SU-DHL-6 (cell line): ENCODE data around the gene DRC7.

Experiments
- H2AFZ ChIP-seq: fragments of 200-600 bp; sonication (generic); 2 replicates; pipeline ENCODE4 v1.6.1; 2014; ENCODE audit warnings: low read depth, mild to moderate bottlenecking, moderate library complexity, mixed read lengths, antibody characterized with exemption, low read length; ENCODE audit not compliant: severe bottlenecking
- H3F3A ChIP-seq: fragments of 200-600 bp; shearing (Covaris generic); 2 replicates; pipeline ENCODE4 v1.6.0; 2016; ENCODE audit warnings: antibody characterized with exemption, mild to moderate bottlenecking; ENCODE audit not compliant: insufficient read depth
- H3K27ac ChIP-seq: fragments of 200-600 bp; sonication (generic); 2 replicates; pipeline ENCODE4 v1.5.1; 2016; ENCODE audit warnings: low read depth, mild to moderate bottlenecking, low read length, moderate library complexity, mixed read lengths
- H3K27me3 ChIP-seq: fragments of 200-600 bp; sonication (generic), shearing (Covaris generic); 2 replicates; pipeline ENCODE4 v1.6.0; 2014; ENCODE audit warnings: mild to moderate bottlenecking, low read length
- H3K36me3 ChIP-seq: fragments of 200-600 bp; sonication (generic); 2 replicates; pipeline ENCODE4 v1.6.1; 2014; ENCODE audit warnings: mild to moderate bottlenecking, low read length, mixed read lengths
- H3K4me2 ChIP-seq: fragments of 300-600, 200-600 bp; shearing (Covaris generic), sonication (generic); 2 replicates; pipeline ENCODE4 v1.6.0; 2014; ENCODE audit warnings: low read length, low read depth, mild to moderate bottlenecking; ENCODE audit not compliant: poor library complexity, severe bottlenecking
- H3K4me3 ChIP-seq: fragments of 200-600 bp; sonication (generic); 2 replicates; pipeline ENCODE4 v1.5.1; 2014; ENCODE audit warnings: antibody characterized with exemption, low read length, mild to moderate bottlenecking, mixed read lengths; ENCODE audit not compliant: insufficient read depth, poor library complexity, severe bottlenecking
- H3K79me2 ChIP-seq: fragments of 200-600 bp; sonication (generic); 2 replicates; pipeline ENCODE4 v1.6.1; 2014; ENCODE audit warnings: mild to moderate bottlenecking, low read length, moderate library complexity; ENCODE audit not compliant: insufficient read depth
- H3K9ac ChIP-seq: fragments of 200-600 bp; sonication (generic); 2 replicates; pipeline ENCODE4 v1.7.0; 2014; ENCODE audit warnings: mild to moderate bottlenecking, low read length
- H3K9me2 ChIP-seq: fragments of 200-600 bp; sonication (generic); replicated peaks from 2 replicates; pipeline ENCODE4 v1.6.1; 2014; ENCODE audit warnings: low read length; ENCODE audit not compliant: insufficient read depth
- H3K9me3 ChIP-seq: fragments of 200-600 bp; sonication (generic); 2 replicates; pipeline ENCODE4 v1.6.1; 2014; ENCODE audit warnings: low read length, mixed read lengths; ENCODE audit not compliant: insufficient read depth
- H4K20me1 ChIP-seq: fragments of 200-600 bp; sonication (generic); 2 replicates; pipeline ENCODE4 v1.6.1; 2014; ENCODE audit warnings: low read depth, mild to moderate bottlenecking, antibody characterized with exemption, low read length, moderate library complexity, mixed read lengths
- EZH2phosphoT487 ChIP-seq: fragments of 200-600 bp; sonication (generic), shearing (Covaris generic); conservative IDR thresholded peaks from 2 replicates; pipeline ENCODE4 v1.6.1; 2018; ENCODE audit warnings: mild to moderate bottlenecking, antibody characterized with exemption, low read length, moderate library complexity, mixed read lengths
- TF ChIP-seq, protein P1 (sequence below): fragments of 200-600 bp; sonication (generic); IDR thresholded peaks from one replicate; pipeline ENCODE4 v1.5.1; 2017; ENCODE audit warnings: antibody characterized with exemption, mild to moderate bottlenecking, low read length, moderate library complexity; ENCODE audit not compliant: insufficient read depth, poor library complexity, severe bottlenecking

Gene DRC7

DNA sequence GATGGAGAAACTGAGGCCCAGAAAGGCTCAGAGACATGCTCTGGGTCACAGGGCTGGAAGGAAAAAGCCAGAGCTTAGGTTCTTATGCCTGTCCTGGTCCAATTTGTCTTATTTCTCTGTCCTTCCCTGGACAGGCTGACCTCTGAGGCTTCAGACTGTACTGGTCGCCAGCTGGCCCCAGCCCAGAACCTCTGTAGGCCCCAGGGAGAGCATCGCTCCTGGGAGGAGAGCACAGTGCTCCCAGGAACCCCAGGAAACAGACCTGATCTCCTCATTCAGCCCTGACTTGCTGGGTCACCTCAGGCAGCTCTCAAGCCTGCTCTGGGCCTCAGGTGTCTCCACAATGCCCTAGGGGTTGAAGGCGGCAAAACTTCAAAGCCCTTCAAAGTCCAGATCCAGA lies 4.9 kb downstream of the DRC7 start:
- H3F3A ChIP-seq: no peaks in the 10 kb centered on the region
- no peaks in the 10 kb centered on the region for H3K79me2 ChIP-seq
- no peaks in the 10 kb centered on the region for H3K9me3 ChIP-seq
- no peak overlapping the region for H3K9ac ChIP-seq
- no peaks in the 10 kb centered on the region for H3K9me2 ChIP-seq
- no peak overlapping the region for H3K4me3 ChIP-seq
- H4K20me1 ChIP-seq: no peaks in the 10 kb centered on the region
- H2AFZ ChIP-seq: no peak overlapping the region
- H3K27me3 ChIP-seq: no peaks in the 10 kb centered on the region
- H3K27ac ChIP-seq: no peak overlapping the region
- no peaks in the 10 kb centered on the region for H3K36me3 ChIP-seq
- H3K4me2 ChIP-seq: no peak overlapping the region
- TF ChIP-seq, protein P1, sequence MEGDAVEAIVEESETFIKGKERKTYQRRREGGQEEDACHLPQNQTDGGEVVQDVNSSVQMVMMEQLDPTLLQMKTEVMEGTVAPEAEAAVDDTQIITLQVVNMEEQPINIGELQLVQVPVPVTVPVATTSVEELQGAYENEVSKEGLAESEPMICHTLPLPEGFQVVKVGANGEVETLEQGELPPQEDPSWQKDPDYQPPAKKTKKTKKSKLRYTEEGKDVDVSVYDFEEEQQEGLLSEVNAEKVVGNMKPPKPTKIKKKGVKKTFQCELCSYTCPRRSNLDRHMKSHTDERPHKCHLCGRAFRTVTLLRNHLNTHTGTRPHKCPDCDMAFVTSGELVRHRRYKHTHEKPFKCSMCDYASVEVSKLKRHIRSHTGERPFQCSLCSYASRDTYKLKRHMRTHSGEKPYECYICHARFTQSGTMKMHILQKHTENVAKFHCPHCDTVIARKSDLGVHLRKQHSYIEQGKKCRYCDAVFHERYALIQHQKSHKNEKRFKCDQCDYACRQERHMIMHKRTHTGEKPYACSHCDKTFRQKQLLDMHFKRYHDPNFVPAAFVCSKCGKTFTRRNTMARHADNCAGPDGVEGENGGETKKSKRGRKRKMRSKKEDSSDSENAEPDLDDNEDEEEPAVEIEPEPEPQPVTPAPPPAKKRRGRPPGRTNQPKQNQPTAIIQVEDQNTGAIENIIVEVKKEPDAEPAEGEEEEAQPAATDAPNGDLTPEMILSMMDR: no peak
- TF ChIP-seq EZH2phosphoT487: no peak

DNA sequence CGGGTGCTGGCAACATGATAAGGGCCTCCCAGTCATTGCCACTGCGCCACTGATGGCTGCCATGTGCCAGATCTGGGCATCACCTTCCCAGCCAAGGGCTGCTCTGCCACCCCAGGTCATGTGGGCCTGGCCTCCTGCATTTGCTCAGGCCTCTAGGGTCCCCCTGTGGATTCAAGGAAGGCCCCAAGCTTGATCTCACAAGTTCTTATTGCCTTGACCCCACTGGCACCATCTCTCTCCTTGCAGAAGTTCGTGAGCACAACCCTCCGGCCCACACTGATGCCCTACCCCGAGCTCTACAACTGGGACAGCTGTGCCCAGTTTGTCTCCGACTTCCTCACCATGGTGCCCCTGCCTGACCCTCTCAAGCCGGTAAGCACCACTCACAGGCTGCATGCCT lies 5.3 kb downstream of the DRC7 start:
- Histone ChIP-seq H3K27me3 (no peaks in the 10 kb centered on the region), H3K27ac (no peak overlapping the region), H4K20me1 (no peaks in the 10 kb centered on the region), H3K9ac (no peak overlapping the region), H3K9me3 (no peaks in the 10 kb centered on the region), H3K36me3 (no peaks in the 10 kb centered on the region), H2AFZ (no peak overlapping the region), H3K4me2 (no peak overlapping the region), H3K79me2 (no peaks in the 10 kb centered on the region), H3K4me3 (no peak overlapping the region), H3K9me2 (no peaks in the 10 kb centered on the region), H3F3A (no peaks in the 10 kb centered on the region)
- TF ChIP-seq, protein P1: no peak
- TF ChIP-seq EZH2phosphoT487: no peak

DNA sequence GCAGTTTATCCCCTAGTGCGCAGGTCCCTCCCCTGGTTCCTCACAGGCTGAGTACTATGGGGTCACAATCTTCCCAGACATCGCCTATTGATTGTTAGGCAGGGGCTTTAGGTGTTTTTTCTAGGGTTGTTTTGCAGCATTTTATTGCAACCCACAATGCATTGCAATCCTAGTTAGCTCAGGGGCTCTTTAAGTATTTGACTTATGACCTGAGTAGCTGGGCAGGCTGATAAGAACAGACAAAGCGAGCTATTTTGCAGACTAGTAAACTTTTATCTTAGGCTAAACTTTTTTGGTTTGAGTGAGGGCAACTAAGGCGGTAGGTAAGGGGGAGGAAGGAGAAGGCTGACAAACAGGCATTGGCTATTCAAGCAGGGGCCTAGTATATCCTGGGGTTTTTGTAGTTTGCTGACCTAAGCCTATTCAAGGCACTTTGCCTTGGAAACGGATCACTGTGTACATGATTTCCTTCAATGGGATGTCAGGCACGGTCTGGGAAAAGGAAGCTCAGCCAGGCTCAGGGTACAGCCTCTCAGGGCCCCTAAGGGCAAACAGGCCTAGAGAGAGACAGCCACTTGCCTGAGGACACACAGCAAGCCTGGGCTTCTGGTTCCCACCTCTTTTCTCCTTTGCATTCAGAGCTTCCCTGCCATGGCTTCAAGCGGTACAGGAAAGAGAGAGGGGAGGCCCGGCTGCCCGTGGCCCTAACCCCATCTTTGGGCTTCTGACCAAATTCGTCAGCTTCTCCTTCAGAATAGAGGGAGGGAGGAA lies 6.4 kb downstream of the DRC7 start:
- Histone ChIP-seq H3K9me2 (no peaks in the 10 kb centered on the region), H3F3A (no peaks in the 10 kb centered on the region), H3K9ac (no peak overlapping the region)

More for the DNA sequence above, 6.4 kb downstream of the DRC7 start:
- no peak overlapping the region for H3K4me3 ChIP-seq
- no peaks in the 10 kb centered on the region for H3K36me3 ChIP-seq
- no peaks in the 10 kb centered on the region for H3K27me3 ChIP-seq
- no peaks in the 10 kb centered on the region for H3K79me2 ChIP-seq
- H3K9me3 ChIP-seq: no peaks in the 10 kb centered on the region
- H2AFZ ChIP-seq: no peak overlapping the region
- TF ChIP-seq EZH2phosphoT487: no peak
- TF ChIP-seq, protein P1: no peak
- no peaks in the 10 kb centered on the region for H4K20me1 ChIP-seq
- no peak overlapping the region for H3K4me2 ChIP-seq
- no peak overlapping the region for H3K27ac ChIP-seq
